OCI-LY1 (cell line): ENCODE data around the gene KAT6B.

ENCODE experiments used
- H2AFZ ChIP-seq: fragments of 200-600 bp; sonication (generic), shearing (Covaris generic); 2 replicates; pipeline ENCODE4 v1.6.0; 2014; ENCODE audit warnings: antibody characterized with exemption, mild to moderate bottlenecking, low read length
- H3F3A ChIP-seq: fragments of 200-600 bp; sonication (generic), shearing (Covaris generic); 2 replicates; pipeline ENCODE4 v1.6.0; 2014; ENCODE audit warnings: mild to moderate bottlenecking, antibody characterized with exemption, low read length, moderate library complexity; ENCODE audit not compliant: insufficient read depth
- H3K27ac ChIP-seq: fragments of 200-600 bp; sonication (generic); 2 replicates; pipeline ENCODE4 v1.5.1; 2014; ENCODE audit warnings: low read length, mixed run types, mild to moderate bottlenecking, low read depth; ENCODE audit not compliant: poor library complexity, severe bottlenecking
- H3K27me3 ChIP-seq: fragments of 200-600 bp; sonication (generic); 2 replicates; pipeline ENCODE4 v1.6.0; 2014; ENCODE audit warnings: antibody characterized with exemption, mild to moderate bottlenecking, low read length, moderate library complexity; ENCODE audit not compliant: insufficient read depth
- H3K36me3 ChIP-seq: fragments of 200-600 bp; sonication (generic); 2 replicates; pipeline ENCODE4 v1.6.1; 2014; ENCODE audit warnings: mild to moderate bottlenecking, antibody characterized with exemption, low read length, moderate library complexity, mixed read lengths; ENCODE audit not compliant: insufficient read depth
- H3K4me1 ChIP-seq: fragments of 200-600 bp; sonication (generic); 2 replicates; pipeline ENCODE4 v1.5.1; 2014; ENCODE audit warnings: mild to moderate bottlenecking, low read length, moderate library complexity; ENCODE audit not compliant: insufficient read depth, severe bottlenecking
- H3K4me2 ChIP-seq: fragments of 200-600 bp; sonication (generic), shearing (Covaris generic); 2 replicates; pipeline ENCODE4 v1.6.1; 2014; ENCODE audit warnings: low read length
- H3K4me3 ChIP-seq: fragments of 200-600 bp; sonication (generic); 2 replicates; pipeline ENCODE4 v1.5.1; 2014; ENCODE audit warnings: low read length, low read depth, mild to moderate bottlenecking, mixed read lengths; ENCODE audit not compliant: poor library complexity, severe bottlenecking
- H3K79me2 ChIP-seq: fragments of 200-600 bp; shearing (Covaris generic); 2 replicates; pipeline ENCODE4 v1.6.1; 2016; ENCODE audit warnings: mixed run types, low read length, mixed read lengths; ENCODE audit not compliant: insufficient read depth
- H3K9ac ChIP-seq: fragments of 200-600 bp; sonication (generic), shearing (Covaris generic); 2 replicates; pipeline ENCODE4 v1.6.1; 2014; ENCODE audit warnings: mild to moderate bottlenecking, low read length, mixed read lengths
- H3K9me2 ChIP-seq: fragments of 200-600 bp; sonication (generic), shearing (Covaris generic); 2 replicates; pipeline ENCODE4 v1.6.1; 2014; ENCODE audit warnings: low read depth, mild to moderate bottlenecking, low read length, mixed read lengths
- H3K9me3 ChIP-seq: fragments of 200-600 bp; shearing (Covaris generic); 2 replicates; pipeline ENCODE4 v1.6.1; 2014; ENCODE audit warnings: low read length, mixed read lengths
- H4K20me1 ChIP-seq: fragments of 200-600 bp; sonication (generic), shearing (Covaris generic); 2 replicates; pipeline ENCODE4 v1.6.0; 2016; ENCODE audit warnings: mild to moderate bottlenecking, low read length; ENCODE audit not compliant: insufficient read depth
- CTCF ChIP-seq: fragments of 200-600 bp; sonication (generic), shearing (Covaris generic); IDR thresholded peaks from 2 replicates; pipeline ENCODE4 v1.5.1; 2017; ENCODE audit warnings: mild to moderate bottlenecking, antibody characterized with exemption, low read length, moderate library complexity, mixed read lengths
- EZH2 ChIP-seq: fragments of 200-600 bp; sonication (generic), shearing (Covaris generic); IDR thresholded peaks from 2 replicates; pipeline ENCODE4 v1.8.0; 2017; ENCODE audit warnings: borderline replicate concordance, mixed run types, mild to moderate bottlenecking, antibody characterized with exemption, low read length, moderate library complexity, mixed read lengths

KAT6B gene

GRCh38 chr10:75023074-75023473 lies 196.7 kb downstream of the KAT6B start:
- Histone ChIP-seq H3K36me3 (peaks cover 63% of the 10 kb centered on the region; the same call in 1 of the 2 replicates), H4K20me1 (no peaks in the 10 kb centered on the region)
- no peak for TF ChIP-seq CTCF

GRCh38 chr10:75024971-75025523 lies 198.6 kb downstream of the KAT6B start:
- no peaks in the 10 kb centered on the region for H3K9me2 ChIP-seq
- H3K79me2 ChIP-seq = no peaks in the 10 kb centered on the region
- TF ChIP-seq EZH2 (no peak), CTCF (no peak)
- no peak overlapping the region for H3K9ac ChIP-seq
- H3K4me3 ChIP-seq = no peak overlapping the region
- H3K27me3 ChIP-seq = no peaks in the 10 kb centered on the region
- no peak overlapping the region for H2AFZ ChIP-seq
- no peaks in the 10 kb centered on the region for H3K9me3 ChIP-seq
- peaks cover 83% of the 10 kb centered on the region; the same call in 1 of the 2 replicates for H3K36me3 ChIP-seq
- peaks cover 12% of the 10 kb centered on the region for H3K4me1 ChIP-seq
- no peaks in the 10 kb centered on the region for H4K20me1 ChIP-seq
- H3K27ac ChIP-seq = no peak overlapping the region
- no peaks in the 10 kb centered on the region for H3F3A ChIP-seq
- H3K4me2 ChIP-seq = no peak overlapping the region

More at GRCh38 chr10:75023074-75023473, 196.7 kb downstream of the KAT6B start:
- Histone ChIP-seq H3F3A (no peaks in the 10 kb centered on the region), H3K9ac (no peak overlapping the region), H3K9me3 (no peaks in the 10 kb centered on the region), H3K79me2 (no peaks in the 10 kb centered on the region), H3K4me2 (no peak overlapping the region), H3K4me3 (no peak overlapping the region), H3K27me3 (no peaks in the 10 kb centered on the region), H3K9me2 (no peaks in the 10 kb centered on the region), H3K4me1 (peaks cover 12% of the 10 kb centered on the region), H3K27ac (no peak overlapping the region), H2AFZ (no peak overlapping the region)

GRCh38 chr10:75028049-75028448 lies 201.6 kb downstream of the KAT6B start:
- Histone ChIP-seq H3K9ac (no peak overlapping the region), H3K9me3 (no peaks in the 10 kb centered on the region), H3F3A (no peaks in the 10 kb centered on the region), H3K9me2 (no peaks in the 10 kb centered on the region), H3K4me1 (peaks cover 5% of the 10 kb centered on the region), H4K20me1 (no peaks in the 10 kb centered on the region), H3K36me3 (peaks cover 69% of the 10 kb centered on the region), H3K79me2 (no peaks in the 10 kb centered on the region), H3K4me2 (no peak overlapping the region), H3K27ac (no peak overlapping the region), H2AFZ (no peak overlapping the region), H3K4me3 (no peak overlapping the region), H3K27me3 (no peaks in the 10 kb centered on the region)
- TF ChIP-seq EZH2 (no peak), CTCF (no peak)
